Measurements from ENCODE around the gene QTRT2.

- TF ChIP-seq POLR2A (IDR thresholded peaks at IDR 0.05) (no peak), CTCF (IDR thresholded peaks at IDR 0.05) (no peak)
These were observed 29.8 kb downstream of the QTRT2 start for GRCh38 chr3:114086356-114086755.

Data from lower leg skin (tissue), 3 donors.